Embryonic facial prominence (tissue), 1 donor: ENCODE results near the gene GRAMD1B.

Experiments
- DNase-seq: peaks from one replicate; pipeline ENCODE4 v3.0.0-alpha.2; 2016; ENCODE audit errors: extremely low spot score

GRAMD1B gene

DNA sequence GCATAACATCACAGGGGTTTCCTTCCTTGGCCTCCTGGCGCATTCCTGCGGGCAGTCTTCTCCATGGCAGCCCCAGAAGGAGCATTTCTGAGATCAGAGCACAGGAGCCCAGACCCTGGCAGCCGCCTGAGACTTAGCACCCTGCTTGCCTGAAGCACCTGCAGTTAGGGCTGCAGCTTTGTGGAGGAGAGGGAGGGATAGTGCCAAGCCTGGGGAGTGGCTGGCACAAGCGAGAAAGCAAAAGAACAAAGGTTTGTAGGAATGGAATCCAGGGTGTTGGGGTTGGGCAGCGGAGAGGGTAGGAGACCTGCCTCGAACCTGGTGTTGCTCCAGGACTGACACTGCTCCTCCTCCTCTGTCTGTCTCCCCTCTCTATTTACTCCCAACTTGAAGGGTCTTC is 157.5 kb downstream of the GRAMD1B start:
- DNase-seq, result no peak

DNA sequence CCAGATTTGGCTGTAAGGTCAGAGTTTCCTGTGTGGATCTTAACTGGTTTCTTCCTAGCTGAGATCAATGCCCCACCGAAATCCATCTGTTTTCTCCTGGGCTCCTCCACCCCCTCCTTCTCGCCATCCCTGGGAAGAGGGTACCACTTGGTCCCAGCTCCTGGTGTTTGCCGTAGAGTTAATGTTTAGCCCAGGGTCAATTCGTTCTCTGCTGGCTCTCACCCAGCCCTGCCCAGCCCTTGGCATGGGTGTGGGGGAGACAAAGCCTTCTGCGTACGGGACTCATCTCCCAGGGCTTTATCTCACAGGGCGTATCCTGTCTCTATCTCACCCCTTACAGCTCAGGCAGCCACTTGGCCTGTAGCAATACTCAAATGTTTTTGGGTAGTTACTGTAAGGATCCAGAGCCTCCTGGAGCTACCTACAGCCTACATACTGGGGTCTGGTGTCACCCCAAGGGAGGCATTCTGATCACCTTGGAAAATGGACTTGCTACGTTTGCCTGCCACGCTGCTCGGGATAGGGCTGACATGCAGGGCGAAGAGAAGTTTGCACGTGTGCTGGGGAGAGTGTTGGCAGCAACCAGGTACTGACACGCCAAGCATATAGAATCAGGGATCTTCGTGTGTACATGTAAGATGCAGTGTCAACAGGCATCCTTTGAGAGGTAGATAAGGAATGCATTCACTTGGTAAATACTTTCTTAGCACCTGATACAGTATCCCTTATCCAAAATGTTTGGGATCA is 158.2 kb downstream of the GRAMD1B start:
- no peak for DNase-seq

DNA sequence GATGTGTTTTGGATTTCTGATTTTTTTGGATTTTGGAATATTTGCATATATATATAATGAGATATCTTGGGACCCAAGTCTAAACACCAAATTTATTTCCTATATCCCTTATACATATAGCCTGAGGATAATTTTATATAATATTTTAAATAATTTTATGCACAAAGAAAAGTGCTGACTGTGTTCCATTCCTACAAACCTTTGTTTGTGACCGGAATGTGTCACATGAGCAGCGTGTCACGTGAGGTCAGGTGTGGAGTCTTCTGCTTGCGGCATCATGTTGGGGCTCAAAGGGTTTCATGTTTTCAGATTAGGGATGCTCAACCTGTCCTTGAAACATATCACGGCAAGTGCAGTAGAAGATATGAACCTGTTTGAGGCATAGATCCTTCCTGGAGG is 158.8 kb downstream of the GRAMD1B start:
- no peak for DNase-seq

DNA sequence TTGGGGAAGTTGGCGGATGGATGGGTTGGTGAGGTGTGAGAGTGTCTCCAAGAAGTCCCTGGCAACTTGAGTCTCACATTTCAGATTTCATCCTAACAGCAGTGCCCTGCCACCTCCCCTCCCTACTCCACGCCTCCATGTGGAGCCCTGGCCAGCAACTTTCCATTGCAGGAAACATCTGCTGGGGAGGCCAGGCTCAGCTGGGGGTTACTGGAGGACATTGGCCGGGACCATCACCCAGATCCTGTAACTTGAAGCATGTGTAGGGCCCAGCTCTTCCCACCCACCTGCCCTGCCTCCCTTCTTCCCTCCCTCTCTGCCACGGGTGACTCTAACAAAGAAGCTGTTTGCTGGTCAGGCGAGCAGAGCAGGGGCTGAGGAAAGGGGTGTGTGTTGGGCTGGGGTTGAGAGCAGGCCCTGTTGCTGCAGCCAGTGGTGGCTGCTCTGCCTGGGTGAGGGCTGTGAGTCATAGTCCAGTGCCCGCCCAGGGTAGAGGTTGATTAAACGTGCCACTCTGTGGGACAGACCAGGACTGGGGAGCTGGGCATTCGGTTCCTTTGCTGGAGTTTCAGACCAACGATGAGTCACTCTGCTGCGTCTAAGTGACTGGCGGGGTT is 160.3 kb downstream of the GRAMD1B start:
- DNase-seq, result no peak

DNA sequence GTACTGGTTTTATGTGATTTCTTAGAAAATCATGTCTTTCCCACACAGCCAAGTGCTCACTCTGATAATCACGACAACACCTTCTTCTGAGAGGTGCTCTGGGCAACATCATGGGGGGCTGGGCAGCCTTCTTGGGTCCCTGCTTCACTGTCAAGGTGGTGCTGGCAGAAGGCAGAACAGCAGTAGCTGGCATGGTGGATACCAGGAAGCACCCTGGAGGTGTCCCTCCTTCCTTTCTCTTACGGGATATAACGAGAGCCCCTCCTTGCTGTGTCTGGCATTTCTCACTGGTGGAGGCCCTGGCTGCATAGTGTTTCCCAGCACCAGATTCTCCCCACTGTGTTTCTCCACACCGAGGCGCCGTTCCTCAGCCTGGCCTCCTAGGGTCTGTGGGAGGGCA is 163.5 kb downstream of the GRAMD1B start:
- no peak for DNase-seq

DNA sequence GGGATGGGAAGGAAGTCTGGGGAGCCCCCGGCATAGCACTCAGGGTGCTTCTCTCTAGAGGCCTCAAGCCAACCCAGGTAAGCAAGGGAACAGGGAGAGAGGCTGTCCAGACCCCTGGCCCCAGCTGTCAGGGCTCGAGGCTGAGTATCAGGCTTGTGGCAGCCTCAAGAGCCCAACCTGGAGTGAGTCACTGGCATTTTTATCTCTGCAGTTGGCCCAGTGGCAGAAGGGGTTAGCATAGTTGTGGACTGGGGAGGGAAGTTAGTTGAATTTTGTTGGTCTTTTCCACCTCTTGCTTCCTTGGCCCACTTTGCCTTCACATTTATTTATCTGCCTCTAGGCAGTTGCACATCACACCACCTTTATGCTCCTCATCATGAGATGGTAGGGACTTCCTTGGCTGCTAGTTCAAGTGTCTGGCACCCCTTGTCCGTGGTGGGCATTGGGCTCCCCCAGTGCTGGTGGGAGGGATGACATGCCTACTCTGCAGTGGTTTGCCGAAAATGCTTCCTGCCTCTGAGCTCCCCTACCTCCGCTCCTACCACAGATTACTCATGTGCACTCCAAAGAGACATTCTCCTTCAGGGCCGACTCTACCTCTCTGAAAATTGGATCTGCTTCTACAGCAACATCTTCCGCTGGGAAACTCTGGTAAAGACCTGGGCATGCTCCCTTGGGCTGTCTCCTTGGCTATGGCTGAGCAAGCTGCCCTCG is 164.3 kb downstream of the GRAMD1B start:
- no peak for DNase-seq

DNA sequence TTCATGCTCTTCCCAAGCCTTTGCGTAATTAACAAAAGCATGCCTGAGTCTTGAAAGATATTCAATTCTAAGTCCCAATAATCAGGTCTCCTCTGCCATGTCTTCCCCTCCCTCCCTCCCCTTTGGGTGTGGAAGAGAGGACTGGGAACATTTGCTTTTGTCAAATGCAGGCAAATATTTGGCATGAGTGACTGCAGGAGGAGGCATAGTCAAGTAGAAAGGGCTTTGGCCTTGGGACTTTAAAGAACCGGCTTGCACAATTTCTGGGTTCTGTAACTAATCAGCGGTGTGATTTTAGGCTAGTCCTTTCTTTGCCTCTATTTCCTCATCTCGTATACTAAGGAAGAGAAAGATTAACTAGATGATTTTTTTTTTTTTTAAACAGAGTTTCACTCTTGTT is 164.9 kb downstream of the GRAMD1B start:
- DNase-seq, result no peak

DNA sequence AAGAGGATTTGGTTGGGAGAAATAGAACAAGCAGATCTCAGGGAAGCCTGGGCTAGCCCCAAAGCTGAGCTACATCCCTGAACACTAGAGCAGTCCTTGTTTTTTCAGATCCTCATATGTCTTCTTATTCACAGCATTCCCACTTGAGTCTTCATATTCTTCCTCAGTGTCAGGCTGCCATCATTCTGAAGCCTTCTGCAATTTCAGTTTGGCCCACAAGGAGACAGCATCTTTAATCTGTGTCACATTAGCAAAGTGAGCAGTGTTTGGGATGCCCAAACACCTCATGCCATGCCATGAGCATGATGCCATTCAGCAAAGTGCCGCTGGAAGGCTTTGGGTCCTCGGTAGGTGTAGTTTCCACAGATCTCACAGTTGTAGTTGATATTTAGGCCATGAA is 167.8 kb downstream of the GRAMD1B start:
- DNase-seq, result no peak

DNA sequence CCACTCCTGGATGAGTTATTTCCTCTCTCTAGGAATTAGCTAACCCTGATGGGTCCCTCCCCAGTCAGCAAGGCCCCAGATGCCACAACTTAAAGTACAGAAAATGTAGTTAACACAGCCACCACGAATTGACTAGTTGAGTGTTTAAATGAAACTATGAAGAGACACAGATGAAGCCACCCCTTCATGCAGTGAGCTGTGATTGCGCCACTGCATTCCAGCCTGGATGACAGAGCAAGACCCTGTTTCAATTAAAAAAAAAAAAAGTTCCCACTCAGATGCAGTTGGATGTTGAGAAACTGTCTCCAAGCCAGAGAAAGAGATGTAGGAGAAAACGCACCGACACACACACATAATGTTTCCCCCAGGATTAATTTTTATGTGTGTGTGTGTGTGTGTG is 171.1 kb downstream of the GRAMD1B start:
- DNase-seq, result no peak

DNA sequence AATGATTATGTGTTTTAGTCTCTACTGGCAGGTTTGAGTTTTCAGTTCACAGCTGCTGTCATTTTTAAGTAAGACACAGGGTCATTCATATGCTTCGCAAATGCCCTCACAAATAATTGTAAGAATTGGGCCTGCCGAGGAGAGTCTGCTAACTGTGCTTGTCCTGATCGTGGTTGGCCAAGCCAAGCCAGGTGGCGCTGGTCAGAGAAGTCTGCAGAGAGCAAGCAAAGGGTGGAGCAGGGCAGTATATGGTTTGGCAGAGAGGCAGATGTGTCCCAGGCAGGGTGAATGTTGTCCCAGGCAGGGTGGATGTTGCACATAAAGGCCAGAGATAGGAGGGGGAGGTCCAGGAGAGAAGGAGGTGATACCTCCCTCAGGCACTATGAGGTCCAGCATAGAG is 171.7 kb downstream of the GRAMD1B start:
- DNase-seq, result no peak

DNA sequence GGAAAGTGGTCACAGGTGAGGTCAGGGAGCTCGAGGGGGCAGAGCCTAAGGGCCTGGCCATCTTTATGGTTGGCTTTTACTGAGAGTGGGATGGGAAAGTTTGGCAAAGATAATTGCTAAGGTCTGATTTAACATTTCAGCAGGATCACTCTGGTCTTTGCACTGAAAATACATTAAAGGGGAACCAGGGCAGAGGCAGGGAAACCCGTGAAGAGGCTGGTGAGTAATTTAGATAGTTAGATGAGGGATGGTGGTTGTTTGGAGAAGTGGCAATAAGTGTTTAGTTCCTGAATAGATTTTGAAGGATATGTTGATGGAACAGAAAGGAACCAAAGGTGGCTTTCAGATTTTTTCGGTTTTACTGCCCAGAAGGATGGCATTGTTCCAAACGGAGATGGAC is 173.6 kb downstream of the GRAMD1B start:
- no peak for DNase-seq

DNA sequence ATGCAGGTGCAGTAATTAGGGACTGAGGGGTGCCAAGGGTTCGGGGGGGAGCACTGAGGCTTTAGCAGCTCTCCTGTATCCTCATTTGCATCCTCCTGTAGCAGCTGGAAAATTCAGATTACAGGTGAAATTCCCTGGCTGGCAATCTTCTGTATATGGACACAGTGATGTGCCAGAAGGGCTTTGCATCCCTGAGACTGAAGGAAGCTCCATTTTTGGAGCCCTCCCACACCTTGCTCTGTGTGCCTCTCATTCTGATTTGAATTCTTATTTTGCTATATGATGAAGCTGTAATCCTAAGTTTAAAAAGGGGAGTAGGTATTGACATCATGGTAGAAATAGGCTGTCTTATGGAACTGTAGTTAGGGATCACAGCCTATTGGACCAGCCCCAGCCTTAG is 177.7 kb downstream of the GRAMD1B start:
- no peak for DNase-seq

DNA sequence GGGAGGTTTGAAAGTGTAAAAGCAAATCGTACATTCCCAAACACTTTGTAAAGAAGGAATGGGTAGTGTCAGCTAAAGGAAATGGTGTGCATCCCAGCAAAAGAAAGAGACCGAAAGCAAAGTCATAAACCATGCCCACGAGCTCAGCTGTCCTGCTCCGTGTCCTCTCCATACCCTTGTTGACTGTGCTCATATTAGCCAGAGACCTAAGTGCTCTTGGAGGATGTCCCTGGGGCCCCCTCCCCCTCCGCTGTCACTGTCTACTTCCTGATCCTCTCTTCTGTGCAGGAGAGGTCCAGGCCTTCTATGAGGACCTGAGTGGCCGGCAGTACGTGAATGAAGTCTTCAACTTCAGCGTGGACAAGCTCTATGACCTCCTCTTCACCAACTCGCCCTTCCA is 178.3 kb downstream of the GRAMD1B start:
- DNase-seq, result no peak

DNA sequence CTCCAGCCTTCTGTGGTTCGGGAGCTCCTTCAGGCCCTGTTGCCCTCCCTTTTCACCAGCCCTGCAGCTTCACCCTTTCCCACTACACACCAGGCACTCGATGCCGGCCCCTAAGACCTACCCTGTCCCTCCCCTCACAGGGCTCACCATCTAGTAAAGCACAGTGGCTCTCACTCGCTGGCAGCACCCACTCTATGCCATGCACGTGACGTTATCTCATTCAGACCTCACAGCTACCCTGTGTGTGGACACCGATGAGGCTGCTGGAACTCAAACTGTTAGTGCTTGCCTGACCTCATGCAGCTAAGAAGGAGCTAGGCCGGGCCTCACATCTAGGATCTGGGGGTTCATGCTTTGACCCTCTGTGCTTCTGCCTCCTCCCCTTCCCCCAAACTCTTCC is 178.9 kb downstream of the GRAMD1B start:
- DNase-seq, result no peak

DNA sequence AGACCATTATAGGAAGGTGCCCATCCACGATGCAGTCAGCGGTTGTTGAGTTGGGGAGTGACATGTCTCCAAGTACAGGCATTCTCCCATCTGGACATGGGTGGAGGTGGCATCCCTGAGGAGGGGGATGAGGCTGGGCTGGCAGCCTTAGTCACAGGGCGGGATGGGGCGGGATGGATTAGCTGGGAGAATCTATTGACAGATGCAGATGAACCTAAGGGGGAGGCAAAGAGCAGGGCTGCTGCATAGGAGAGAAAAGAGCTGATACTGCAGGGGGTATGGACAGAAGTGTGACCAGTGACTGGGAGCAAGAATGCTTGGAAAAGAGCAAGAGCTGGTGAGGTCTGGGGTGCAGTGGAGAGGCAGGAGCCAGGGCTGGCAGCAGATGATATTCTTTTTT is 181.6 kb downstream of the GRAMD1B start:
- no peak for DNase-seq

DNA sequence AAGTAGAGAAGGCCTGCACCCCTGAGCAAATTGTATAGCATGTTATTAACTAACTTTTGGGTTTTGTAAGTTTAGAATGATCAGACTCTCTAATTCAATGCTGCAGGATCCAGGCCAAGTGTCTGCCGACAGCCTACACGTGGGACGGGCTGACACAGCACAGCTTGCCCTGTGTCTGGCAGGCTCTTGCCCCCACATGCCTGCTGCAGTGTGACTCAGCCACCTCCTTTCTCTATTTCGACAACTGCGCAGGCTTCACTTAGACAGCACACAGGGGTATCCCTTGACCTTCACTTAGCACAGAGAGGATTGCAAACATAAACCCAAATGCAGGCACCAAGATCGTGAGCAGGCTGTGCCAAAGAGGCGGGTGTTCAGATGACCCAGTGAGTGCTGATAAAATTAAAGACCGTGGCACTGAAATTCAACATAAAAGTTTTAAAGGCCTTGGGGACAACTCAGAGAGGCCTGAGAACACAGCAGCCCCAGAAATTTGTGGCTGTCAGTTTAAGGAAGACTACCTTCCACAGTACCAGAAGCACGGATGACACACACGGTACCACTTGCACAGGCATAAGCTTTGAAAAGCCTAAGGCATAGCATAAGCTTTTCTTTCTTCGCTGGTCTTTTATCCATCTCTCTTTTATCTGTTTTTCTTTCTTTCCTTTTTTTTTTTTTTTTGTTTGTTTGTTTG is 186.6 kb downstream of the GRAMD1B start:
- no peak for DNase-seq

DNA sequence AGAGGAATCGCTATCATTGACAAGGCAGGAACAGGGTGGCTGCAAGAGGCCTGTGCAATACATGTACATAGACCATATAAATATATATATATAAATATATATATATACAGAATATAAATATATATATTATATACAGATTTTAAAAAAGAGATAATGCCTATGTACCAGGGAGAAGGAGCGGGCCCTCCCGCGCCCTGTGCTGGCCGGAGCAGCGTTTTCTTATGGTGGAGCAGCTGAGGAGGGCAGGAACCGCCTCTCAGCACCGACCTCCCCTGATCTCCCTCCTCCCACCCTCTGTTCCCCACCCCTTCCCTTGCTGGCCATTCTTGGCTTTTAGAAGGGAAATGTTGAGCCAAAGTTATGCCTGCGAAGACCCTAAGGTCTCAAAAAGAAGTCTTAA is 192.5 kb downstream of the GRAMD1B start:
- no peak for DNase-seq

DNA sequence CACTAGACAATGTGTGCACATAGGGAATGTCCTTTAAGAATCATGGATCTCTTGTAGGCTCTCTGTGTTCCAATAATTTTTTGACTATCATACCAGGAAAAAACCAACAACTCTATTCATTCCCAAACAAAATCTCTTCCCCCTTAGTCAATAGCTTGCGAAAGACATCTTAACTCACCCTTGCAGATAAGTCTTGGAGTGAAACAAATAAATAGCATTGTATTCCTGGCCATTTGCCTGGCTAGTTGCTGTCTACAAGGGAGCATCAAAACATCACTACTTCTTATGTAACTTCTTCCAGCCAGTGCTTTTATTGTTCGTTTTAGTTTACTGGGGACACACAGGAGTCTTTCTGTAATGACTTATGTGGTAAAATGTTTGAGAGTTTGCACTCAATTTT is 194.9 kb downstream of the GRAMD1B start:
- DNase-seq, result no peak

DNA sequence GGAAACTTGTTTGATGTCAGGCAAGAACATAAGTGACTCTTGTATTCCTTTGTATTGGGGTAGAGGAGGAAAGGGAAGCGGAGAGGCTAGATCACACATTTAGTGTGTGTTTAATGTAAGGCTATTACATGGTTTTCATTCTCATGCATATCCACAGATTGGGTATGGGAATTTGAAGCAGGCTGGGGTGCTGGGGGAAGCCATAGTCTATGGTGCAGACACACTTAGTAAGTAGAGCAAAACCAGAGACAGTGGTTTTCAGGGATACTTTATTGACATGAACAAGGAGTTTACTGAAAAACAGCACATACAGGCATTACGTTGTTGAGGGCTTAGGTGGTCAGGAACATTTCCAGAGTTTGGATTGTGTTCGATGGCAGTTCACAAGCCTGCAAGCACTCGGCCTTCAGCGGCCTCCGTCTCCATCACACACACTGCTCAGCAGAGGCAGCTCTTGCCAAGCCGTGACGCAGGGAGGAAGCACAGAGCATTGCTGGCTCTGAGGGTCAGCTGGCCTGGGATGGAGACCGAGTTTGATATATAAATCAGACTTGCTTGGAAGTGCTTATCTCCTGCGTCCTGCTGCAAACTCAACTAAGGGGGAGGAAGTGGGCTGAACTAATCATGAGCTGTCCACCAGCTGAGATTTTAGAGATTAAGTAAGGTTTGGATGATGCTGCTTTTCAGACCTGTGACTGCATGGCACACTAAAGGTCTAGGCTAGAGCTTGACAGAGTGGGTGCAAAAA is 199.0 kb downstream of the GRAMD1B start:
- no peak for DNase-seq

DNA sequence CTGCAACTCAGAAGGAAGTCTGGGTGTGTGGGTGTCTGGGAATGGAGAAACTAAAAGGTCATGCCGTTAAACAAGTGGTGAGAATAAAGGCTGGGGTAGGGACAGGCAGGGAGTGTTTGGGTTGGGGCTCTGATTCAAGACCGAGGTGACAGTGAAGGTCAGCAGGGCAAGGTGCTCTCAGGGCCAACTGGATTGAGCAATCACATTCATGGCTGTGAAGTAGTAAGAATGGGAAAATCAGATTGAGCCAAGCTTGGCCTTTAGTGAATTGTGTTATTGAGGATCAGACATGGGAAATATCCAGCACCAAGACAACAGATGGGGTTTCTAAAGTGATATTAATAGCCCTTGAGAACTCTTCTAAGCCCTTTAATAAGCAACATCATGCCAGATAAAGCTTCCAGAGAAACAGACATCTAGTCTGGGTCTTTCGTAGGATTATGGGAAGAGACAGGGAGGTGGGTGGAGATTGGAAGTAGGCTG is 200.1 kb downstream of the GRAMD1B start:
- no peak for DNase-seq

DNA sequence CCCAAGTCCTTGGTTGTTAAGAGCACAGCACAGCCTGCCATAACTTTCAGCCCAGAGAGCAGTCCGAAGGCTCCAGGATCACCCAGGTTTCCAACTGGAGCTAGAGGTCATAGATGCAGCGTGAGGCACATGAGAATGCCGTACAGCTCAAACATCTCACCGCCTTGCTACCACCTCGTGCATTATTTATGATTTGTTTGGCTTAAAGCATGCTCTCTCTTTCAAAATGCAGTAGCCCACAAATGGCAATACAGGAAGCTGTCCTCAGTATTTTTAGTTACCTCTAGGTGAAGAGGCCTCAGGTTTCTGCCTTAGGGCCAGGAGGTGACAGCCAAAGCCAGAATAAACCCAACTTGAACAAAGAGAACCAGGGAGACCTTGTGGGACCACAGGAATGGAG is 210.0 kb downstream of the GRAMD1B start:
- no peak for DNase-seq
